Measurements from ENCODE around the gene AQP7.
"Not testable (repeated sequence)": the region's sequence is repeated elsewhere in the genome, so short reads cannot be mapped to it uniquely, and the experiment has no call there.

DNA sequence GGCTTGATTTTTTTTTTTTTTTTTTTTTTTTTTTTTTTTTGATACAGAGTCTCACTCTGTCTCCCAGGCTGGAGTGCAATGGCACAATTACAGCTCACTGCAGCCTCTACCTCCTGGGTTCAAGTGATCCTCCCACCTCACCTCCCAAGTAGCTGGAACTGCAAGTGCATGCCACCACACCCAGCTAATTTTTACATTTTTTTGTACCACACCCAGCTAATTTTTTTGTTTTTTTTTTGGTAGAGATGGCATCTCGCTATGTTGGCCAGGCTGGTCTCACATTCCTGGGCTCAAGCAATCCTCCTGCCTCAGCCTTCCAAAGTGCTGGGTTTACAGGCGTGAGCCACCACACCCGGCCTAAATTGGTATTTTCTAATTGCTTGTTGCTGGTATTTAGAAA lies 43.7 kb downstream of the AQP7 start:
- not testable (repeated sequence) for TF ChIP-seq CTCF, POLR2A (IDR thresholded peaks at IDR 0.05)

All from heart left ventricle (tissue), 13 donors.